ENCODE measurements around the gene AGER.

Gene AGER

DNA sequence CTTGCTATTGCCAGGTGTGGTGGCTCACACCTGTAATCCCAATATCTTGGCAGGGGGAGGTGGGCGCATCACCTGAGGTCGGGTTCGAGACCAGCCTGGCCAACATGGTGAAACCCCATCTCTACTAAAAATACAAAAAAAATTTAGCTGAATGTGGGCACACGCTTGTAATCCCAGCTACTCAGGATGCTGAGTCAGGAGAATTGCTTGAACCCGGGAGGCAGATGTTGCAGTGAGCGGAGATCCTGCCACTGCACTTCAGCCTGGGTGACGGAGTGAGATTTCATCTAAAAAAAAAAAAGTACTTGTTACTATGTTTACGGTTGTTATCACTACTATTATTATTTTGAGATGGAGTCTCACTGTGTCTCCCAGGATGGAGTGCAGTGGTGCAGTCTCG, 27.2 kb downstream of the AGER start:
- TF ChIP-seq, protein P1, sequence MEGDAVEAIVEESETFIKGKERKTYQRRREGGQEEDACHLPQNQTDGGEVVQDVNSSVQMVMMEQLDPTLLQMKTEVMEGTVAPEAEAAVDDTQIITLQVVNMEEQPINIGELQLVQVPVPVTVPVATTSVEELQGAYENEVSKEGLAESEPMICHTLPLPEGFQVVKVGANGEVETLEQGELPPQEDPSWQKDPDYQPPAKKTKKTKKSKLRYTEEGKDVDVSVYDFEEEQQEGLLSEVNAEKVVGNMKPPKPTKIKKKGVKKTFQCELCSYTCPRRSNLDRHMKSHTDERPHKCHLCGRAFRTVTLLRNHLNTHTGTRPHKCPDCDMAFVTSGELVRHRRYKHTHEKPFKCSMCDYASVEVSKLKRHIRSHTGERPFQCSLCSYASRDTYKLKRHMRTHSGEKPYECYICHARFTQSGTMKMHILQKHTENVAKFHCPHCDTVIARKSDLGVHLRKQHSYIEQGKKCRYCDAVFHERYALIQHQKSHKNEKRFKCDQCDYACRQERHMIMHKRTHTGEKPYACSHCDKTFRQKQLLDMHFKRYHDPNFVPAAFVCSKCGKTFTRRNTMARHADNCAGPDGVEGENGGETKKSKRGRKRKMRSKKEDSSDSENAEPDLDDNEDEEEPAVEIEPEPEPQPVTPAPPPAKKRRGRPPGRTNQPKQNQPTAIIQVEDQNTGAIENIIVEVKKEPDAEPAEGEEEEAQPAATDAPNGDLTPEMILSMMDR (IDR thresholded peaks at IDR 0.05; ENCODE audit: borderline replicate concordance, insufficient read depth, low read depth, low read length) = no peak
- H3K4me3 ChIP-seq (ENCODE audit: low read depth, low read length) = no peak overlapping the region

DNA sequence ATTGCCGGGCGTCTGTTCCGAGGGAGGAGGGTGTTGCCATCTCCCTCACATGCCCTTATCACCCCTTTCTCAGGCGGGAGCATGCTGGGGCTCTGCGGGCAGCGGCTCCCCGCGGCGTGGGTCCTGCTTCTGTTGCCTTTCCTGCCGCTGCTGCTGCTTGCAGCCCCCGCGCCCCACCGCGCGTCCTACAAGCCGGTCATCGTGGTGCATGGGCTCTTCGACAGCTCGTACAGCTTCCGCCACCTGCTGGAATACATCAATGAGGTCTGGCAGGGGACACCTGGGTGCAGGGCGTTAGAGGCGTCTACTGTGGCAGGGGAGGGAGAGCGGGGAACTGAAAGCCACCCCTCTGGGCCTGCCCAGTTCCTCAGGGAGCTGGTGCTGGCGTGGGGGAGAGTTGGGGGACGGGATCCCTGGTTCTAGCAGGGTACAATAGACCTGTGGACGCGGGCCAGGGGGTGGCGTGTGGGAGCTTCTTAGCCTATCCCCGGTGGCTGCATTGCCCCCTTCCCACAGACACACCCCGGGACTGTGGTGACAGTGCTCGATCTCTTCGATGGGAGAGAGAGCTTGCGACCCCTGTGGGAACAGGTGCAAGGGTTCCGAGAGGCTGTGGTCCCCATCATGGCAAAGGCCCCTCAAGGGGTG, 29.4 kb downstream of the AGER start:
- TF ChIP-seq, protein P1 (IDR thresholded peaks at IDR 0.05; ENCODE audit: borderline replicate concordance, insufficient read depth, low read depth, low read length) = peak; percentile 59; the same call in 1 of the 2 replicates
- H3K4me3 ChIP-seq (ENCODE audit: low read depth, low read length) = peak overlapping the region; percentile 51

DNA sequence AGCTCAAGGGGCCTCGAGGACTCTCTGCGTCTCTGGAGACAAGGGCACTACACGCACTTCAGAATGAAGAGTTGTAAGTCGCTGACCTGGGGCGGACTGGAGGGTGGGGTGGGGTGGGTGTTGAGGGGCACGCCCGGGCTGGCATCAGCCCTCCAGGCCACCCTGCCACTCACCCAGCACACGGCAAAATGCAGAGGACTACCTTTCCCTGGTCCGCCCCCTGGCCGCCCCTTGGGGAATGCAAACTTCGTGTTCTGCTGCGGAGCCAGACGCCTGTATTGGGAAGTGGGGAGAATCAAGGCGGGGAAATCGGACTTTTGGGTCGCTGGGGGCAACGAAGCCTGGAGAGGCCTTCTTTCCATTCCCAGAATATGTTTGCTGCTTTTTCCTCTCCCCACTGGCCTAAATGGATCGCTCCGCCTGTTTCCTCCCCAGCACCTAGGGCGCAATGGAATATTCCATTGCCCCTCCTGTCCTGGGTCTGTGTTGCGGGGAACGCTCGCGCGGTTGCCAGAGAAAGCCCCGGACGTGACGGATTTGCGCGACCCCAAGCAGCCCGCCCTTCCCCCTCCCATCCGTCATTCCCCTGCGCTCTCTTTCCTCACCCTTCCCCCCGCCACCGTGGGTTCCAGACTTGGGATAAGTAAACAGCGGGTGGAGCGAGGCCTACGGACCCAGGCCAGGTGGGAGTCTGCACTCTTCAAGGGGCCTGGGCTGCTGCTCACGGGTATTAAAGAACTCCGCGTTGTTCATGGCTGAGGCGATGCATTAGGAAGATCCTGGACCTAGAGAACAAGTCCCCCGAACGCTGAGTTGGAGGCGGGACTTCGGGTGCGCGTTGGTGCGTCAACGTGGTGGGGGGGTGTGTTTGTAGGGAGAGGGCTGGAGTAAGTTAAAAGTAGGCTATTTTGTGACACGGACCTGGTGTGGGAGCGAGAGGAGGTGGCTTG, 30.2 kb downstream of the AGER start, which contains the start of gene PPT2:
TSS of gene PPT2 (plus strand) at position 578 of the 950 bp plus-strand sequence. CDS start 454 bp downstream, outside the sequence.
- peak within 1 kb of the TSS; percentile 51 for H3K4me3 ChIP-seq (ENCODE audit: low read depth, low read length)
- TF ChIP-seq, protein P1 (IDR thresholded peaks at IDR 0.05; ENCODE audit: borderline replicate concordance, insufficient read depth, low read depth, low read length) = no peak

DNA sequence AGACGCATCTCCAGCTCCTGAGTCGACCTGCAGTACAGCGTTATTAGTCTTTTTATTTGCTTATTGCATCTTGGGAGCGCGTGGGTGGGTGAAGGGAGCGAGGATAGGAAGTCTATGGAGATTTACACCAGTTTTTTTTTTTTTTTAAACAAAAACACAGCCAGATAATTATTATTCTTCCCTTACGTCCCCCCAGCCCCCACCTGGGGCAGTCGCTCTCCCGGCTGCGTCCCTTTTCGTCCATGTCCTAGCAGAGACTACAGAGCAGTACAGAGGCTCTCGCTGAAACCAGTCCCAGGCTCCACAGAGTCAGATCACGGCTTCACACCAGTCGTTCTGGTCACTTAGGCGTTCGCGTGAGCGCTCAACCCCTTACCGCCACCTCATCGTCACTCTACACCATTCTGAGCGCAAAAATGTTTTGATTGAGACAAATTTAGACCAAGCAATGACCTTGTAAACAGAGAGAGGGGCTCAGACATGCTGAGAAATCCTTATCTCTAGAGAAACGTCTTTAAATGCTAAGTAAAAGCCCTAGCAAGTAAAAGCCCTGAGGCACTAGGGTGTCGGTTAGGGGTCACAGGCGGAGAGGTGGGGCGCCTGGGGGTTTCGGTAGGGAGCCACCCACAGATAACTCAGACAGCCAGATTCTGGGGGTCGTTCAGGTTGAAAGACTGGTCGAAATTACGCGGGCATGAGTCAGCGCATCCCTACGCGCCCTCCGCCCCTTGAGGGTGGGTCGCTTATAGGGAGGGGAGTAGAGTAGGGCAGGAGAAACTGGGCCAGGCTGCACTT, 31.1 kb downstream of the AGER start:
- TF ChIP-seq, protein P1 (IDR thresholded peaks at IDR 0.05; ENCODE audit: borderline replicate concordance, insufficient read depth, low read depth, low read length) = no peak
- no peak overlapping the region for H3K4me3 ChIP-seq (ENCODE audit: low read depth, low read length)

DNA sequence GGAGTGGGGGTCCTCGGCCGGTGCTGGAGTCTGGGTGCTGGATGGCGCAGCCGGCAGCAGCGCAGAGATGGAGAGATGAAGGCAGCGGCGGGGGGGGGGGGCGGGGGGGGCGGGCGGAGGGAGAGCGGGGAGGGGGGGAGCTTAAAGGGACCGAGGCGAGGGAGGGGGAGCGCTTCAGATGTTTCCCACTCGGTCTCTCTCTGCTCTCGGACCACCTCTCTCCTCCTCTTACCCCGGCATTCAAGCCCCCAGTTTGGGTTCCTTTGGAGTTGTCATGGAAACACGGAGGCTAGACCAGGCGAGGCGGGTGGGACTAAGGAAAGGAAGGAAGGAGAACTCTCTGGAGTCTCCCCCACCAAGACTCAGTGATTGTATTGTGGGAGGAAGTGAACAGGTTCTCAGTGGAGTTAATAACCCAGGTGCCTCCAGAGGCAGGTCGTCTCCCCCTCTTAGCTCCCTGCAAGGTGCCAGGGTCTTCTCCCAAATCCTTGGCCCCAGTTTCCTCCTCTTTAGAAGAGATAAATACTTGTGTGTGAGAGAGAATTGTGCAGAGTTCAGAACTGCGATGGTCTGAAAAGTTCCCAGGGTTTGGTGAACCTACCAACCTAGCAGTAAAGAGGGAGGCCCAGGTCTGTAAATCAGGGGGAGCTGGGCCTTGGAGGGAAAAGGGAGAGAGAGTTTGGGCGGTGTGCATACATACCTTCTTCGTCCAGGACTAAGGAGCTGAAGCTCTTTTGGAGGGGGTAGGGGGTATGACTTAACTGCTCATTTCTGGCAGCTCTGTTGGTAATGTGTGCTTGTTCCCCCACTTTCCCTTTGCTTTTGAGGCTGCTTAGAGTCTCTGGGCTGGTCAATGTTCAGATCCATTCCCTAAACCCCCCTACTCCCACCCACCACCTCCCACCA, 31.9 kb downstream of the AGER start, which contains the start of gene PRRT1:
TSS of gene PRRT1 (minus strand) at position 77 of the 906 bp plus-strand sequence. CDS start 112 bp downstream, outside the sequence.
- TF ChIP-seq, protein P1 (IDR thresholded peaks at IDR 0.05; ENCODE audit: borderline replicate concordance, insufficient read depth, low read depth, low read length) = no peak

More for the DNA sequence above, 31.9 kb downstream of the AGER start, which contains the start of gene PRRT1:
- no peak within 1 kb of the TSS for H3K4me3 ChIP-seq (ENCODE audit: low read depth, low read length)

Data from GM12875 (cell line).